GM06990 (cell line): ENCODE measurements around the gene B4GALNT4.
A peak's percentile ranks its signal among the peaks of the same experiment; 100 is the strongest.

ENCODE experiments used
- DNase-seq: peaks from one replicate; pipeline ENCODE4 v3.0.0-alpha.2; 2011; ENCODE audit not compliant: insufficient read length; ENCODE audit errors: extremely low read depth
- H3K27me3 ChIP-seq: replicated peaks from 2 replicates; pipeline ENCODE4 v1.6.0; 2011; ENCODE audit warnings: low read length; ENCODE audit not compliant: control insufficient read depth, insufficient read depth
- H3K36me3 ChIP-seq: 2 replicates; pipeline ENCODE4 v1.5.1; 2011; ENCODE audit warnings: low read length; ENCODE audit not compliant: control insufficient read depth, insufficient read depth
- H3K4me3 ChIP-seq: replicated peaks from 2 replicates; pipeline ENCODE4 v1.5.1; 2011; ENCODE audit warnings: low read depth, mild to moderate bottlenecking, control low read depth, low read length
- CTCF ChIP-seq: IDR thresholded peaks from 2 replicates; pipeline ENCODE4 v1.5.1; 2011; ENCODE audit warnings: low read length, control low read depth, mild to moderate bottlenecking, inconsistent platforms; ENCODE audit not compliant: insufficient read depth, poor library complexity, severe bottlenecking

The B4GALNT4 gene

GRCh38 chr11:395866-396265 lies 26.6 kb downstream of the B4GALNT4 start:
- H3K27me3 ChIP-seq: no peaks in the 10 kb centered on the region
- no peaks in the 10 kb centered on the region for H3K36me3 ChIP-seq
- H3K4me3 ChIP-seq: no peak overlapping the region
- no peak for TF ChIP-seq CTCF
- DNase-seq: no peak

- Histone ChIP-seq H3K36me3 (no peaks in the 10 kb centered on the region), H3K4me3 (peak overlapping the region; percentile 14), H3K27me3 (no peaks in the 10 kb centered on the region)
- DNase-seq: no peak
- TF ChIP-seq CTCF: peak; percentile 24
These were observed 27.2 kb downstream of the B4GALNT4 start for GRCh38 chr11:396511-396947.

GRCh38 chr11:396948-397548 lies 27.7 kb downstream of the B4GALNT4 start:
- TF ChIP-seq CTCF: peak; percentile 56
- DNase-seq: peak; percentile 65
- peak overlapping the region; percentile 25 for H3K4me3 ChIP-seq

GRCh38 chr11:398826-399225 lies 29.5 kb downstream of the B4GALNT4 start:
- TF ChIP-seq CTCF: no peak
- DNase-seq: no peak
- H3K27me3 ChIP-seq: no peaks in the 10 kb centered on the region
- no peaks in the 10 kb centered on the region for H3K36me3 ChIP-seq
- no peak overlapping the region for H3K4me3 ChIP-seq

More at GRCh38 chr11:396948-397548, 27.7 kb downstream of the B4GALNT4 start:
- no peaks in the 10 kb centered on the region for H3K27me3 ChIP-seq
- no peaks in the 10 kb centered on the region for H3K36me3 ChIP-seq

- H3K4me3 ChIP-seq: no peak overlapping the region
- TF ChIP-seq CTCF: no peak
- DNase-seq: no peak
- no peaks in the 10 kb centered on the region for H3K27me3 ChIP-seq
- no peaks in the 10 kb centered on the region for H3K36me3 ChIP-seq
These were observed 30.5 kb downstream of the B4GALNT4 start for GRCh38 chr11:399731-400211.
